HG02571 (cell line): ENCODE results near the gene KCNN1.
"Not testable (repeated sequence)": the region's sequence is repeated elsewhere in the genome, so short reads cannot be mapped to it uniquely, and the experiment has no call there.

Experiments
- ATAC-seq: cut with Tn5 transposase; IDR thresholded peaks from one replicate; pipeline ENCODE4 v1.9.1; 2021; ENCODE audit warnings: mild to moderate bottlenecking, moderate library complexity; ENCODE audit not compliant: unreplicated experiment

KCNN1 gene

GRCh38 chr19:17966550-17967256 is at the start of gene KCNN1:
Gene KCNN1 (plus strand): TSS chr19:17967107. CDS start chr19:17973889, 6,782 bp downstream.
- ATAC-seq, result no peak

GRCh38 chr19:17918151-17918550 is 48.8 kb upstream of the KCNN1 start:
- not testable (repeated sequence) for ATAC-seq

- not testable (repeated sequence) for ATAC-seq
These were observed 47.8 kb upstream of the KCNN1 start for GRCh38 chr19:17919122-17919521.

- no peak for ATAC-seq
These were observed 46.4 kb upstream of the KCNN1 start for GRCh38 chr19:17920527-17920926.

- no peak for ATAC-seq
These were observed 44.8 kb upstream of the KCNN1 start for GRCh38 chr19:17922138-17922537.

GRCh38 chr19:17926044-17926443 is 40.9 kb upstream of the KCNN1 start:
- no peak for ATAC-seq

GRCh38 chr19:17929056-17929455 is 37.9 kb upstream of the KCNN1 start:
- ATAC-seq, result no peak

- ATAC-seq, result no peak
These were observed 35.2 kb upstream of the KCNN1 start for GRCh38 chr19:17931532-17932191.

GRCh38 chr19:17932485-17933338 is 34.2 kb upstream of the KCNN1 start, which contains the start of gene CCDC124:
Gene CCDC124 (plus strand): TSS chr19:17933015. CDS start chr19:17936421, 3,406 bp downstream.
- peak; percentile 76 for ATAC-seq

- no peak for ATAC-seq
These were observed 33.3 kb upstream of the KCNN1 start for GRCh38 chr19:17933414-17934129.

GRCh38 chr19:17936379-17936778 is 30.5 kb upstream of the KCNN1 start:
- ATAC-seq, result no peak

- no peak for ATAC-seq
These were observed 29.5 kb upstream of the KCNN1 start for GRCh38 chr19:17937371-17937900.

GRCh38 chr19:17938092-17938845 is 28.6 kb upstream of the KCNN1 start:
- no peak for ATAC-seq

- no peak for ATAC-seq
These were observed 24.7 kb upstream of the KCNN1 start for GRCh38 chr19:17942181-17942580.

GRCh38 chr19:17942582-17943273 is 24.2 kb upstream of the KCNN1 start:
- no peak for ATAC-seq

GRCh38 chr19:17943274-17944221 is 23.4 kb upstream of the KCNN1 start:
- ATAC-seq, result no peak

GRCh38 chr19:17944301-17944700 is 22.6 kb upstream of the KCNN1 start:
- no peak for ATAC-seq
